A673 (cell line): Measurements from ENCODE around the gene UMAD1.

ENCODE experiments used
- CTCF ChIP-seq: fragments of 300-800, 200-600 bp; sonication (generic); conservative IDR thresholded peaks from 2 replicates; pipeline ENCODE4 v1.5.1; 2017; ENCODE audit warnings: low read depth, mild to moderate bottlenecking, antibody characterized with exemption, low read length, moderate library complexity, mixed read lengths
- EZH2 ChIP-seq: fragments of 200-600 bp; sonication (generic); IDR thresholded peaks from 2 replicates; pipeline ENCODE4 v1.6.1; 2017; ENCODE audit warnings: borderline replicate concordance, low read depth, mild to moderate bottlenecking, mixed read lengths, antibody characterized with exemption, low read length; ENCODE audit not compliant: poor library complexity, severe bottlenecking

- TF ChIP-seq CTCF (no peak), EZH2 (no peak)
Observed at GRCh38 chr7:7792056-7792455, 151.5 kb downstream of the UMAD1 start.
